Measurements from ENCODE around the gene KRT82. TPM values are rescaled to one million over a fixed set of nuclear protein-coding genes. Genes with fewer than 3 reads are reported as not detected.
A peak's percentile ranks its signal among the peaks of the same experiment; 100 is the strongest.

Gene KRT82
- total and polyA plus RNA-seq, 3 donors from 2014 or later = not detected

DNA sequence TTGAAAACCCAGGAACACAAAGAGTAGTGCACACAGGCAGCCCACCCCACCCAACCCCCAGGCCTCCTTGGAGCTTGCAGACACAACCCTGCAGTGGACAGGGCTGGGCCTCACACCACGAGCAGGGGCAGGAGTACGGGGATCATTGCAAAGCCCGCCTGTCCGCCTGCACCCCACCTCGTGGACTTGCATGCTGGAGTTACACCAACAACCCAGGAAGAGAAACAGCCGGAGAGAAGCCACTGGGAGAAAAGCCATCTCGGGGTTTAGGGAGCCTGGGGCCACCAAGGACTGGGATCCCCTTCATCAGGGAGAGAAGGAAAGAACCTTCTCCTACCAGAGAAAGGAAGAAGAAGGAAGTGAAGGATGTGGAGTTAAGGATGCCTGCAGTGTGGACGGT, 28.9 kb downstream of the KRT82 start:
- Histone ChIP-seq H3K9me3 (no peaks in the 10 kb centered on the region), H3K4me1 (no peaks in the 10 kb centered on the region), H3K4me3 (no peak overlapping the region), H3K27ac (no peak overlapping the region), H3K36me3 (ENCODE audit: low read depth, missing control alignments) (no peaks in the 10 kb centered on the region), H3K27me3 (no peaks in the 10 kb centered on the region)
- TF ChIP-seq, protein P1, sequence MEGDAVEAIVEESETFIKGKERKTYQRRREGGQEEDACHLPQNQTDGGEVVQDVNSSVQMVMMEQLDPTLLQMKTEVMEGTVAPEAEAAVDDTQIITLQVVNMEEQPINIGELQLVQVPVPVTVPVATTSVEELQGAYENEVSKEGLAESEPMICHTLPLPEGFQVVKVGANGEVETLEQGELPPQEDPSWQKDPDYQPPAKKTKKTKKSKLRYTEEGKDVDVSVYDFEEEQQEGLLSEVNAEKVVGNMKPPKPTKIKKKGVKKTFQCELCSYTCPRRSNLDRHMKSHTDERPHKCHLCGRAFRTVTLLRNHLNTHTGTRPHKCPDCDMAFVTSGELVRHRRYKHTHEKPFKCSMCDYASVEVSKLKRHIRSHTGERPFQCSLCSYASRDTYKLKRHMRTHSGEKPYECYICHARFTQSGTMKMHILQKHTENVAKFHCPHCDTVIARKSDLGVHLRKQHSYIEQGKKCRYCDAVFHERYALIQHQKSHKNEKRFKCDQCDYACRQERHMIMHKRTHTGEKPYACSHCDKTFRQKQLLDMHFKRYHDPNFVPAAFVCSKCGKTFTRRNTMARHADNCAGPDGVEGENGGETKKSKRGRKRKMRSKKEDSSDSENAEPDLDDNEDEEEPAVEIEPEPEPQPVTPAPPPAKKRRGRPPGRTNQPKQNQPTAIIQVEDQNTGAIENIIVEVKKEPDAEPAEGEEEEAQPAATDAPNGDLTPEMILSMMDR (IDR thresholded peaks at IDR 0.05) = no peak
- TF ChIP-seq POLR2A (IDR thresholded peaks at IDR 0.05) = no peak
- 84 to 98% methylated on average over 8 of the region's 8 CpGs for WGBS, 2 donors
- no peak for DNase-seq
- intact Hi-C loops (cut with DNase I; ENCODE audit: low total_unique reads) = no loop called here

DNA sequence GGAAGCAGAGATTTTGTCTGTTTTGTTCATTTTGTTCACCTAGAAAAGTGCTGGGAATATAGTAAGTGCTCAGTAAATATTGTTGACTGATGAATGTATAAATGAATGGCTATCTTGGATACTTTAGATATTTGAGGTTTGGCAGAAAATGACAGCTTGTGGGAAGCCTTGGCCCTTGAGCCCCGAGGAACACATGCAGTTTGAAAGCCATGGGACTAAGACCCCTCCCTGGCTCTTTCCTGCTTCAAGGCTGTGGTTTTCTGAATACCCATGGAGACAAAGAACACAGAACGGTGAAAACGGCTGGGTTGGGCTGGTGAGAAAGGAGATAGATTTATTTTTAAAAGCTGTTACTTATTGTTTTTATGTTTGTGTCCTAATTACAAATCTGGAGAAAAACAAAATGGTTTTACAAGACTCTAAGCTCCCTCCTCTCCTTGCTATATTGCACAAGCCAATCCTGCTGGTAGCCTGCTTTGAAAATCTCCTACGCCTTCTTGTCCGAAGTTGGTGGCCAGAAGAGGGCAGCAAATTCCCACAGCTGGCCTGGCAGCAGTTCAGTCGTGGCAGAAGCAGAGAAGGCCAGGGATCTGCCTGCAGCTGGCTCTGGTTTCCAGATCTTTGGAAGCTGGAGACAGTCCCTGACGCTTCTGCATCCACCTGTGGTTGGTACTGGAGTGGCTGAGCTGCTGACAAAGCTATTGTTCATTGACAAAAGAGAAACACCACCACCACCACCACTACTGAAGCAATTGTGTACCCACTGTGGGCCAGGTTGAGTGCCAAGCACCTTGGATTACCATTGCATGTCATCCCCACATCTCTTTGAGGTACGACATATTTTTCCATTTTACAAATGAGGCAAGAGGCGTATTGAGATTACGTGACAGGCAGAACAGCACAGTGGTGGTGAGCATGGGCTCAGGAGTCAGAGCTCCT, 33.6 kb downstream of the KRT82 start:
- Histone ChIP-seq H3K36me3 (ENCODE audit: low read depth, missing control alignments) (no peaks in the 10 kb centered on the region), H3K4me1 (no peaks in the 10 kb centered on the region), H3K4me3 (no peak overlapping the region), H3K27ac (no peak overlapping the region), H3K9me3 (no peaks in the 10 kb centered on the region), H3K27me3 (no peaks in the 10 kb centered on the region)
- peak; percentile 91 for DNase-seq
- 47 to 54% methylated on average over 10 of the region's 10 CpGs for WGBS, 2 donors
- intact Hi-C loops (cut with DNase I; ENCODE audit: low total_unique reads) = loop anchor here (5.0 kb wide), 1 partner anchor 500 kb away; no protein-coding TSS in a partner anchor
- TF ChIP-seq POLR2A (IDR thresholded peaks at IDR 0.05) = no peak
- TF ChIP-seq, protein P1 (IDR thresholded peaks at IDR 0.05) = peak; percentile 53 to 72 (median 70)

DNA sequence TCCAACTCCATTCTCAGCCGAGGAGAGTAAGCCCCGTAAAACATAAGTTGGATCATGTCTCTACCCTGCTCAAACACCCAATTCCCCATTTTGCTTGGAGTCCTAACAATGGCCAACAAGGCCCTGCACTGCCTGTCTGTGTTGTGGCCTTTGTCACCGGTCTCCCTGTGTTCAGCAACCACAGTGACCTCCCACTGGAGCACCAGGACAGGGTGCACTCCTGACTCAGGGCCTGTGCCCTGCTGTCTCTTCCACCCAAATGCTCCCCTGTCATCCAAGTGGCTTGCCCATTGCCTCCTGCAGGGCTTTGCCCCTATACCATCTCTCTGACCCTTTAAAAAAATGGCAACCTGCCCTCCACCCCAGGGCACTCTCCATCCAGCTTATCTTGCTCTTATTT, 34.4 kb downstream of the KRT82 start:
- Histone ChIP-seq H3K9me3 (no peaks in the 10 kb centered on the region), H3K36me3 (ENCODE audit: low read depth, missing control alignments) (no peaks in the 10 kb centered on the region), H3K27ac (no peak overlapping the region), H3K27me3 (no peaks in the 10 kb centered on the region), H3K4me1 (no peaks in the 10 kb centered on the region), H3K4me3 (no peak overlapping the region)
- TF ChIP-seq, protein P1 (IDR thresholded peaks at IDR 0.05) = no peak
- no peak for TF ChIP-seq POLR2A (IDR thresholded peaks at IDR 0.05)
- WGBS, 2 donors = 82 to 89% methylated on average over 3 of the region's 3 CpGs
- intact Hi-C loops (cut with DNase I; ENCODE audit: low total_unique reads) = loop anchor here (5.0 kb wide), 1 partner anchor 501 kb away; no protein-coding TSS in a partner anchor
- no peak for DNase-seq

DNA sequence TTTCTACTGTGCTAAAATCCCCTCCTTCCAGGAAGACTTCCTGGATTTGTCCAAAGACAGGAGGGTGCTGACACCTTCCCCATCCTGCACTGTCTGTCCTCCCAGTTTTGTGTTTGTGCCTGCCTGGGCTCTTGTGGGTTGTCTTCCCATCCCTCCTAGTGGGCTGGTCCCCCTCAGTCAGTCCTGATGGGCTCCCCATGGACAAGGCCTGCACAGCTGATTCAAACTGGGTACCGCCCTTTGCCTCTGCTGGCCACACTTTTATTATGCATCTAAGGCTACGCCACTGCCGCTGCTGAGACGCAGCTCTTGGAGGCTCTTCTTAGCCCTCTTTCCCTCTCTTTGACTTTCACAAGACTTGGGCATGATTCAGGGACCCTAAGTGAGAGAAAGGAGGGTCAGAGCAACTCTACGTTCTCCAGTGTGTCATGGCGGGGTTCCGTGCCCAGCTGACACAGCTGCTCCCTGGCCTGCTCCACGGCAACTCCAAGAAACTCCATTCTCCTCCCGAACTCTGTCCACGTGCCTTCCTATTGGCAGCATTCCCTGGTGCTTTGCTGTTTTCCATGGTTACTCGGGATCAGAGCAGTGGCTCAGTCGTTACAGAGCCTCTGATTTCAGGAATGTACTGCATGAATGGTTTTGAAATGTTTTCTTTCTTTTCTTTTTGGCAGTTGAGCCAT, 35.1 kb downstream of the KRT82 start:
- Histone ChIP-seq H3K4me3 (no peak overlapping the region), H3K9me3 (no peaks in the 10 kb centered on the region), H3K4me1 (no peaks in the 10 kb centered on the region), H3K27me3 (no peaks in the 10 kb centered on the region), H3K36me3 (ENCODE audit: low read depth, missing control alignments) (no peaks in the 10 kb centered on the region), H3K27ac (no peak overlapping the region)
- 56 to 62% methylated on average over 12 of the region's 12 CpGs for WGBS, 2 donors
- peak; percentile 82 for DNase-seq
- intact Hi-C loops (cut with DNase I; ENCODE audit: low total_unique reads) = loop anchor here (5.0 kb wide), 1 partner anchor 501 kb away; no protein-coding TSS in a partner anchor
- TF ChIP-seq POLR2A (IDR thresholded peaks at IDR 0.05) = no peak
- TF ChIP-seq, protein P1 (IDR thresholded peaks at IDR 0.05) = no peak

All from testis (tissue), 3 donors.